Parathyroid adenoma (tissue), 2 donors: ENCODE results near the gene WNT3.
A peak's percentile ranks its signal among the peaks of the same experiment; 100 is the strongest.

Experiments used
- H2AFZ ChIP-seq: fragments of 300-600 bp; sonication (generic); one replicate; pipeline ENCODE4 v1.7.0; 2017; ENCODE audit warnings: antibody characterized with exemption, mild to moderate bottlenecking
- H3K27ac ChIP-seq: fragments of 300-600 bp; sonication (generic); one replicate; pipeline ENCODE4 v1.7.0; 2017
- H3K27me3 ChIP-seq: fragments of 300-600 bp; sonication (generic); one replicate; pipeline ENCODE4 v1.7.0; 2017; ENCODE audit warnings: low read length; ENCODE audit not compliant: control insufficient read depth, insufficient read depth
- H3K36me3 ChIP-seq: fragments of 300-600 bp; sonication (generic); one replicate; pipeline ENCODE4 v1.7.0; 2017; ENCODE audit warnings: low read length; ENCODE audit not compliant: control insufficient read depth, insufficient read depth
- H3K4me1 ChIP-seq: fragments of 300-600 bp; sonication (generic); one replicate; pipeline ENCODE4 v1.7.0; 2017; ENCODE audit warnings: control low read depth
- H3K4me2 ChIP-seq: fragments of 300-600 bp; sonication (generic); one replicate; pipeline ENCODE4 v1.7.0; 2017; ENCODE audit warnings: low read length
- H3K4me3 ChIP-seq: fragments of 300-600 bp; sonication (generic); one replicate; pipeline ENCODE4 v1.7.0; 2017; ENCODE audit warnings: low read depth, low read length
- H3K79me2 ChIP-seq: fragments of 300-600 bp; sonication (generic); one replicate; pipeline ENCODE4 v1.7.0; 2017; ENCODE audit warnings: control low read depth
- H3K9ac ChIP-seq: fragments of 300-600 bp; sonication (generic); one replicate; pipeline ENCODE4 v1.7.0; 2017; ENCODE audit warnings: mild to moderate bottlenecking
- H3K9me3 ChIP-seq: fragments of 300-600 bp; sonication (generic); one replicate; pipeline ENCODE4 v1.7.0; 2017; ENCODE audit warnings: low read length; ENCODE audit not compliant: control insufficient read depth
- CTCF ChIP-seq: fragments of 300-600 bp; sonication (generic); IDR thresholded peaks from one replicate; pipeline ENCODE4 v1.7.0; 2017; ENCODE audit warnings: antibody characterized with exemption, mild to moderate bottlenecking
- donor health status: primary hyperparathyroidism.

Gene WNT3

GRCh38 chr17:46853896-46854444, 35.5 kb upstream of the WNT3 start:
- H3K9ac ChIP-seq = no peak overlapping the region
- no peak overlapping the region for H3K27ac ChIP-seq
- H3K27me3 ChIP-seq = no peaks in the 10 kb centered on the region
- H3K36me3 ChIP-seq = no peaks in the 10 kb centered on the region
- no peaks in the 10 kb centered on the region for H3K79me2 ChIP-seq
- no peak overlapping the region for H3K4me3 ChIP-seq
- H3K4me2 ChIP-seq = no peak overlapping the region
- no peak for TF ChIP-seq CTCF
- no peak overlapping the region for H2AFZ ChIP-seq
- H3K4me1 ChIP-seq = no peaks in the 10 kb centered on the region
- H3K9me3 ChIP-seq = no peaks in the 10 kb centered on the region

- Histone ChIP-seq H3K79me2 (no peaks in the 10 kb centered on the region), H3K27me3 (no peaks in the 10 kb centered on the region), H3K9me3 (no peaks in the 10 kb centered on the region), H3K4me1 (no peaks in the 10 kb centered on the region), H2AFZ (peak within 1 kb of the TSS; percentile 94), H3K4me3 (peak within 1 kb of the TSS; percentile 54), H3K36me3 (no peaks in the 10 kb centered on the region), H3K9ac (no peak within 1 kb of the TSS), H3K4me2 (peak within 1 kb of the TSS; percentile 72), H3K27ac (peak within 1 kb of the TSS; percentile 13)
- TF ChIP-seq CTCF = no peak
These were observed 32.7 kb upstream of the WNT3 start, which contains the start of gene WNT9B for GRCh38 chr17:46851029-46851741. Gene WNT9B (plus strand): TSS chr17:46851583. CDS start chr17:46851639, 56 bp downstream.

GRCh38 chr17:46850688-46851028, 32.2 kb upstream of the WNT3 start:
- Histone ChIP-seq H3K4me3 (peak overlapping the region; percentile 51), H3K79me2 (no peaks in the 10 kb centered on the region), H3K36me3 (no peaks in the 10 kb centered on the region), H2AFZ (peak overlapping the region; percentile 33), H3K27ac (peak overlapping the region; percentile 13), H3K27me3 (no peaks in the 10 kb centered on the region), H3K4me1 (no peaks in the 10 kb centered on the region), H3K9me3 (no peaks in the 10 kb centered on the region), H3K4me2 (peak overlapping the region; percentile 72), H3K9ac (no peak overlapping the region)
- no peak for TF ChIP-seq CTCF

- Histone ChIP-seq H3K4me1 (no peaks in the 10 kb centered on the region), H3K4me3 (no peak overlapping the region), H2AFZ (no peak overlapping the region), H3K79me2 (no peaks in the 10 kb centered on the region), H3K36me3 (no peaks in the 10 kb centered on the region), H3K9ac (no peak overlapping the region), H3K9me3 (no peaks in the 10 kb centered on the region), H3K4me2 (no peak overlapping the region), H3K27ac (no peak overlapping the region), H3K27me3 (no peaks in the 10 kb centered on the region)
- no peak for TF ChIP-seq CTCF
These were observed 30.0 kb upstream of the WNT3 start for GRCh38 chr17:46848534-46848933.
